KG1 (cell line): ENCODE data around the gene GATA6.
"Not testable (repeated sequence)": the region's sequence is repeated elsewhere in the genome, so short reads cannot be mapped to it uniquely, and the experiment has no call there.

Experiments
- DNase-seq: peaks from one replicate; lab custom pipeline; 2025; lab: John Stamatoyannopoulos, UW

GATA6 gene

DNA sequence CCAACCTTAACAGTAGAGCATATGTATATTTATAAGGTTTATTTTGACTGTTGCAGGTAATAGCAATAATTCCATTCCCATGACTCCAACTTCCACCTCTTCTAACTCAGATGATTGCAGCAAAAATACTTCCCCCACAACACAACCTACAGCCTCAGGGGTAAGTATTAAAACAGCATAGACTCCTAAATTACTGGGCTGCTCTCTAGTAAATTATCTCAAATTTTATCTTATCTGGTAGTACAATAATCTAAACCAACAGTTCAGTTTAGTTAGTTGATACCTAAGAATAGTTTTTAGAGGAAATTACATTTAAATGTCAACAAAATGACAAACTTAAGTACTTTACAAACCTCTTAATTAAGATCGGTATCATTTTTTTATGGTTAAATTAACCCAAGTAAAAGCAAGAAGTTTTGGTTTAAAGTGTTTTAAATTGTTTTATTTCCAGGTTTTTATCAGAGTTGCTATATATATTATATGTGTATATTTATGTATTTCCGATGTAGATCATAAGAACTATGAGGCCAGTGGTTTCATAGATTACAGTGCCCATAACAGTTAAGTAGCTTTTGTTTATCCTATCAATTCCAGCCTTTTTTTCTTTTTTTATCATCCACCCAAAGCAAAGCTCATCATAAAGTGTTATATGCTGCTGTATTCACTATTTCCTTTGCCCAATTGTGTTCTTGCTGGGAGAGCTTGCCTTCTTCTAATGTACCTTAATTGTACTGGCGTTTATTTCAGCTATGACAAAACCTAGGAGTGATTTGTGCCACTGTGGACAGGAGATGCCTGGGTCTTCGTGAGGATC, 13.7 kb downstream of the GATA6 start:
- no peak for DNase-seq

DNA sequence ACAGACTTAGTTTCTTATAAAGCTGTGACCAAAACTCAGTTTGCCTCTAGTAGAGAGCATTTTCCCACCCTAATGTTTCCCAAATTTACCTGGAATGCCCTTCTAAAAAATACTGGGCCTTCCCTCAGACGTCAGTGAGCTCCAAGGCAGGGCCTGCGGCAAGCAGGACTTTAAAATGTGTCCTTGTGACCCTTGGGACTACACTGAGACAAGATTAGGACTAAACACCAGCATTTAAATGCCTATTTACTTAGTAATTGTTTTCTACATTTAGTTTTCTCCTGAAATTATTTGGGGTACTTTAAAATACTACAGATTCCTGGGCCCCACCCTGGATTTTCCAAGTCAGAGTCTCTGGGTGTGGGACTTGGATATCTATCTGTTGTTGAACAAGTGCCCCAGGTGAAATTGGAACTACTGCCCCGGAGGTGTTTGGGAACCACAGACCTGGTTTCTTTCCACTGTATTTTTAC, 14.3 kb downstream of the GATA6 start:
- DNase-seq: no peak

DNA sequence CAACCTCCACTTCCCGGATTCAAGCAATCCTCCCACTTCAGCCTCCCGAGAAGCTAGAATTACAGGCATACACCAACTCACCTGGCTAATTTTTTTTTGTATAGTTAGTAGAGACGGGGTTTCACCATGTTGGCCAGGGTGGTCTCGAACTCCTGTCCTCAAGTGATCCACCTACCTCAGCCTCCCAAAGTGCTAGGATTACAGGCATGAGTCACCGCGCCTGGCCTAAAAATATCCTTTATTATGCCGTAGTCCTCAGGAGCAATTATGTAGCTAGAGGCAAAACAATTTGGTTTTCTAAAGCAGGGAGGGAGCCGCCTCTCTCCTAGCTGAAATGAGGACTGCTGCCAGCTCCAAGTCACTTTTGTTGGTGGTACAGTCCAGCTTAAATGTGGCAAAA, 15.2 kb downstream of the GATA6 start:
- not testable (repeated sequence) for DNase-seq

DNA sequence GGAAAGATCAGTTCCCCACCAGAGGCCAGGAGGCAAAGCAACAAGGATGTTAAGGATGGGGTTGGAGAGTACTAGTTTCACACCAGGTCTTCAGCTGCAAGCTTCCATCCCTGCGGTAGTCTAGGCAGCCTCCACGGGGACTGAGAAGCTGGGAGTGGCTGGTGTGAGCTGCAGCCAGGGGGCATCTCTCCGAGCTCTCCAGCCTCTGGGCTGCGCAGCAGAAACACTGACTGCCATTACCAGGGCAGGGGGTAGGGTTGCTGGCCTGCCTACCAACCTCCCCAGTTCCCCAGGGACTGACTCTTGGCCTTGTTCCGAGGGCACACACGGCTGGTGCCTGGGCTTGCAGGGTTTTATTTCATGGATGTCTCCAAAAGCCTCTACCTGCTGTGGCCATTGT, 15.9 kb downstream of the GATA6 start:
- no peak for DNase-seq

DNA sequence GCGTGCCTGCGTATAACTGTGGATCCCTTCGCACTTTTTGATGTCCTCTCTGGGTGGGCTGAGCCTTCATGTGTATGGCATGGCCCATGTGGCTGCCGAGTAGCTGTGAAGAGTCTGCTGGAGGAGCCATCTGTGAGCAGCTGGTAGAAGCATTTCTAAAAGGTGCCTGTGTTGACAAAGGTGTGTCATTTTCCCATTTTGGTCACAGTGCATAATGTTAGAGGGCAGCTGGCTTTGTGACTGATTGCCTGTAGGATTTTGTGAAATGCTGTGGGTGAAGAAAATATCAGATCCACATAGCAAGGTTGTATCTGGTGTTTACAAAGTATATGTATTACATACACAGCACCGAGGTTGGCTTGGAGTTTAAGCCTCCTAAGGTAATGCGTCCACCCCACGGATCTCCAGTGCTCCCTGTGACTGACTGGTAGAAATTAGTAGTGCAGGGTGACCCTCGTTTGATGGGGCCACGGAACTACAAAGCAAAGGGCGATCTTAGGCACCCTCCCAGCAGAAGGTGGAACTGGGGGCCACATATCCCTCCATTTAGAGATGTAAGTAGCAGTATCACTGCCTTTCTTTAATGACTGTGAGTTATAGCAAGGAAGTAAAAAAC, 16.5 kb downstream of the GATA6 start:
- DNase-seq: no peak

DNA sequence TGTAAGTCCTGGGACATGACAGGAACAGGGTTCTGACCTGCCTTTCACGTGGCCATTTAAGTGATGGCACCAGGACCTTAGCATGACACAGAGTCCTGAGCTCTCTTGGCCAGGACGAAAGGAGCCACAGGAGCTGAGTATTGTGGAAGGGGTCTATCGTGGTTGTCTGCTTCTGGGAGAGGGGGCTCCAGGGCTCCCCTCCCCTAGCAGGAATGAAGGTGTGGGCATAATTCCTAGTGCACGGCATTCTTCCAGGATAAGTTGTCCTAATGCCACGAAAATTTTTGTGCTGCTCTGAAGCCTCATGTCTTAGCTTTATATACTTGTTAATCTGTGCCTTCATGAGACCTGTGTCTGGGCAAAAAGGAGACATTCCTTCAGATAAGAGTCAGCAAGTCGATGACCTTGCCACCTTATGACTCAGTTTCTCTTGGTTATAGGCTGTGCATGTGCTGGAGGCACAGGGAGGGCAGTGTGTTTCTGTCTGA, 17.1 kb downstream of the GATA6 start:
- DNase-seq: no peak

DNA sequence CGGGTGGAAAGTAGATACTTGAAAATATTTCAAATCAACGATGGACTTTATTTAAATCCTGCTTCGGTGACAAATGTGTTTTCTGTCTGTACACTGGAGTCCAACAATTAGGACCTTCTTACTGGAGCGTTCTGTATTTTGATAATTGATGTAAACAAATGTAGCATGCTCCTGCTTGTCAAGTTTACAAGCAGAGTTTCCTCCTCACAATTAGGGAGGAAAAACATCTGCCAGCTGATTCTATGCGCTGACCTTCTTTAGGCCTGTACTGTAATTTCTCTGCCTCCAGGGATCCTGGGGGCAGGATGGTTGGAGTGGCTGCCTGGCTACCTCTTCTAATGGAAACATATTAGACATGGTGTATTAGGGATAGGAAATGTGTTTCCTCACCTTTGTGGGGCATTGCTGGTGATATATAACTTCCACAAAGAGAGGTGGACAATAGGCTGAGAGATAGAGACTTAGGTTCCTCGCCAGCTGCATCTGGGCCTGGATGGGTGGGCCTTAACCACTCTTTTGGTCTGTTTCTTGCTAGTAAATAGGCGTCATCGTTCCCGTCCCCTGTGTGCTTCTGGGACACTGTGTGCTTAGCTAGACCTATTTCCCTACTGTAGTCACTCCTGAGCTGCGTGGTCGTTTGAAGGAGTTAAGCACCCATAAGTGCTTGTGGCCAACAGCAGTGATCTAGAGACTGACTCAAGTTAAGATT, 19.3 kb downstream of the GATA6 start:
- no peak for DNase-seq

DNA sequence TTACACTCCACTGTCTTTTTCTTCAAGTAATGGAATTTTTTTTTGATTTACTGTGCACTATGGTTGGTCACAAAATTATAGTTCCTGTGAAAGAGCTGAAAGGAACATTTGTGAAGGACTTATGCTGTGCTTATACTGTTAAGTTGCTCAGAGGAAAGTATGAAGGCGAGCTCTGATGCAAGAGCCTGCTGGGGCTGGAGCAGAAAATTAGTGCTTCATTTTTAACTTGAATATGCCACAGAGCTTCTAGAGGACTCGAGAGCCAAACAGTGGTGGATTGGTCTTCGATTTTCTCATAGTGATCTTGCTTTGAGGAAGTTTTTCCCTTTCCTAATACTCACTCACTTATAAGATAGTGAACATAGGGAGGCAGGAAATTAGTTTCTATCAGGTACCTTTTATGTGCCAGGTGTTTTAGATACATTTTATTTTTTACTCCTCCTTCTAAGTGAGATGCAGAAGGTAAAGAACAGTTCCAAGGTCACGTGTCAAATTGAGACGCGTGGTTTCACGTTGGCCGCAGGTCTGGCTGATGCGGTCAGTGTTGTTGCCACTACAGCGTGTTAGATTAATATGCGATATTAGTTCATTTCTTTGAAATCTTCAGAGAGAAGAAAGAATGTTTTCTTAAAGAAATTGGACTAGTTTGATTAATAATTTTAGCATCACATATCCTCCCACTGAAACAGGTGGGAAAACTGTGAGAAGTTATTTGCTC, 20.2 kb downstream of the GATA6 start:
- DNase-seq: no peak

DNA sequence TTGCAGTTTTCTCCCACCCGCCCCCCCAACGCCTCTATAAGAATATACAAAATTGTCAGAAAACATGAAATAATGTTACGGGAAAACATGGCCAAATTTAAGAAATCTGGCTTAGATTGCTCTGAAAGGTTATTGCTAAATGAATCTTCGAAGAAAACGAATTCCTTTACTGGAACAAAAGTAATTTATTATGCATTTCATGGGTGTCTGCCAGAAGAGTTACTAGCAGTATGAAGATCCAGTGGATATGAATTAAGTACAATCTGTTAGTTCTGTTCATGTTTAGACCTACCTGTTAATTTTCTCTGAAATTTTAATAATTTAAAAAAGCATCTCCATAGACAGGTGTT, 21.9 kb downstream of the GATA6 start:
- DNase-seq: no peak

DNA sequence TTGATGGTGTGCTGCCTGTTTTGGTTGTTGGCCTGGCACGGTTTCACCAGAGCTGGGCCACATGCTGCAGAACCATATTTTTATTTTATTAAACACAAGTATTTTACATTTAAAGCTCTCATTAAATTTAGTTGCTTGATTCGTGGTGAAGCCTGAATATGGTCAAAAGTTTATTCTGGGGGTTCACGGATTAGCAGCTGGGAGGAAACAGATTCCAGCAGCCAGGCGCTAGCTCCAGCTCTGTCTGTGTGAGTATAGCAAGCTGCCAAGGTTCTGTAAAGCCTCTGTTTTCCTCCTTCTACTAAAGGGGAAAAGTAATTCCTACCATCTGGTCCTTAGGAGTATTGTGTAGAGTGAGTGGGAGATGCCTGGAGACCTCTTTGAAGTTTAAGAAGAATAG, 22.5 kb downstream of the GATA6 start:
- no peak for DNase-seq

DNA sequence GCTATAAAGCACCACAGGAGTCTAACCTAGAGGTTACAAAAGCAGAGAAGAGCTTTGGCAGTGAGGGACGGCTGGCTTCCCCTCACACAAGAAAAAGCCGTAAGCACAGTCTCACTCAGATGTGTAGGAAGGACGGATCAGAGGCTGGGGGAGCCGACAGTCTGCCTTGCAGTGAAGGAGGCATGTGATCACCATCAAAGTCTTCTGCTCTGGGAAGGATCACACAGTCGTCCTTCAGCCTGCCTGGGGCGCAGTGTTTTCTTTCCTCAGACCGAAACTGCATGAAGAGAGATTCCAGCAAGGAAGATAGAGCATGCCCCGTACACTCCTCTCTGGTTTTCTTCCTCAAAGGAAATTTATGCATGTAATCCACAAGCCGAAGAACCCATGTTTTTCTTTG, 24.1 kb downstream of the GATA6 start:
- DNase-seq: no peak

DNA sequence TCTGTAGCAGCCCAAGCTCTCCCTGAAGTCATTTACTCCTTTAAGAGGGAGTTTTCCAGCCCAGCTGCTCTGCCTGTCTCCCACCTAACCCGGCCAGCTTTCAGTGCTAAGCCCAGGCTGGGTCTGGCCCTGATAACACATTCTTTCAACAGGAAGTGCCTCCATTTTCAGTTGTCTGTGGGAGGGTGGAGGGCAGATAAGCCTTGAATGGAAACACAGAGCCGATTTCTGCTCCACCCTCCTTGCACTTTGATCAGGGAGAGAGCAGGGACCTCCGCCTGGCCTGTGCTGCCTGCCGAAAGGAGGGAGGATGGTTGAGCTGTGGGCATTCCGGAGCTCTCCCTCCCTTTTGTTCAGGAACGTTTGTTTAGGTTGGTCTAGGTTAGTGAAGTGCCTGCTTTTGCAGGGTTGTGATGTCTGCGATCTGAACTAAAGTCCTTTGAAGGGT, 24.8 kb downstream of the GATA6 start:
- DNase-seq: no peak

DNA sequence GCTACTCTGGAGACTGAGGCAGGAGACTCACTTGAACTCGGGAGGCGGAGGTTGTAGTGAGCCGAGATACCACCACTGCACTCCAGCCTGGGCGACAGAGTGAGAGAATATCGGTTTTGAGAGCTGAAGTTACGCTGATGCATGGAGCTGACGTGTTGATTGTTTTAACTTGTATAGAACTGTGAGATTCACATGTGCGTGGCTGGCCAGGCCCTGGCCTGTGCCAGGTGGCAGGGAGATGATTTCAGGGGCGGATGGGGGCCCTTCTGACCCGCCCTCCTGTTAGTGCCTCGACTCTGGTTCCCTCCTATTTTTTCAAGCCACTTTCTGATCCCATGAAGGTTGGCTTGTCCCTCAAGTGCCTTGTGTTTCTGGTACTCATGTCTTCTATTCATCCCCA, 25.7 kb downstream of the GATA6 start:
- no peak for DNase-seq

DNA sequence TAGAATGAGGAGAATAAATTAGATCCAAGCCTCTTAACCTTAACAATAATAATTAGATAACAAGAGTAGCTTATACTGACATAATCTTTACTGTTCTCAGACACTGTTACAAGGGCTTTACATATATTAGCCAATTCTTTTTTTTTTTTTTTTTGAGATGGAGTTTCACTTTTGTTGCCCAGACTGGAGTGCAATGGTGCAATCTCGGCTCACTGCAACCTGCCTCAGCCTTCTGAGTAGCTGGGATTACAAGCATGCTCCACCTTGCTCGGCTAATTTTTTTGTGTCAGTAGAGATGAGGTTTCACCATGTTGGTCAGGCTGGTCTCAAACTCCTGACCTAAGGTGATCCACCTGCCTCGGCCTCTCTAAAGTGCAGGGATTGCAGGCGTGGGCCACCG, 27.6 kb downstream of the GATA6 start:
- not testable (repeated sequence) for DNase-seq

DNA sequence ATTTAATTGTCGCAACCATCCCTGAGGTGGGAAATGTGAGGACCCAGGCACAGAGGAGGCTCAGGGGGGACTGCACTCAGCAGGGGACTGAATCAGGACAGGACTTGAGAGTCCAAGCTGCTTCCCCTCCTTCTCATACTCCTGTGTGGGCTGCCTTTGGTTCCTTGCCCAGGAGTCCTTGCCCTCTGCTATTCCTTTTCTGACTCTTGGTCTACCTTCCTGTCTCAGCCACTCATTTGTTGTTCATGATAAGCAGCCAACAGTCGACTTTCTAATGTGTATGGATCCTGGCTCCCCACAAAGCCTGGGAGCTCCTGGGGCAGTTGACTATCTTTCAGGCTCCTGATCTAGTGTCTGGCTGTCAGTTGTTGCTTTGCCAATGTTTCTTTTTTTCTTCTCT, 28.3 kb downstream of the GATA6 start:
- no peak for DNase-seq

DNA sequence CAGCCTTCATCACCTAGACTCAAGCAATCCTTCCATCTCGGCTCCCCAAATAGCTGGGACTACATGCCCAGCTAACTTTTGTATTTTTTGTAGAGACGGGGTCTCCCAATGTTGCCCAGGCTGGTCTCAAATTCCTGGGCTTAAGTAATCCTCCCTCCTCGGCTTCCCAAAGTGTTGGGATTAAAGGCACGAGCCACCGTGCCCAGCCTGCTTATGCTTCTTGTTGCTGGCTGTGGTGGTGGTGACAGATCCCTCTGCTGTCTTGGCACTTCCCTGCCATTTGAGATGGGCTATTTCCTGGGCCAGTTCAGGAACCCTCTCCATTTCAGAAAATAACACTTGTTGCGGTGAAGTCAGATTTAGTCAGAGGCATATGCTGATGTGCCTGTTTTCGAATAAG, 28.8 kb downstream of the GATA6 start:
- no peak for DNase-seq

DNA sequence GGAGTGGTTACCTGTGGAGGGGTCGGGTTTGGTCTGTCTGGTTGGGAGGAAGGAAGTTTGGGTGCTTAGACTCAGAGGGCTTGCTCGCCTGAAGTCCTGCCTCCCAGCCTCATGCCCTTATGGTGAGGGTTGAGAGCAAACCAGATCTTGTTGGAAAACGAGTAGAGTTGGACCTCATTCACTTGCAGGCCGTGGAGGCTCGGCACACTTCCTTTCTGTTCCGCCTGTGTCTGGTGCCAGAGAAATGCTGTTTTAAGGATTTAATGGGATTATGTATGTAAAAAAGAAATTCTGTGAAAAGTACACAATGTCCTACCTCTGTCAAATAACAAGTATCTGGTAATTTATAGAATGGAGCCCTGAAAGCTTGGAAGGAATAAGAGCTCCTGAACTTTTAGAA, 29.6 kb downstream of the GATA6 start:
- DNase-seq: no peak

DNA sequence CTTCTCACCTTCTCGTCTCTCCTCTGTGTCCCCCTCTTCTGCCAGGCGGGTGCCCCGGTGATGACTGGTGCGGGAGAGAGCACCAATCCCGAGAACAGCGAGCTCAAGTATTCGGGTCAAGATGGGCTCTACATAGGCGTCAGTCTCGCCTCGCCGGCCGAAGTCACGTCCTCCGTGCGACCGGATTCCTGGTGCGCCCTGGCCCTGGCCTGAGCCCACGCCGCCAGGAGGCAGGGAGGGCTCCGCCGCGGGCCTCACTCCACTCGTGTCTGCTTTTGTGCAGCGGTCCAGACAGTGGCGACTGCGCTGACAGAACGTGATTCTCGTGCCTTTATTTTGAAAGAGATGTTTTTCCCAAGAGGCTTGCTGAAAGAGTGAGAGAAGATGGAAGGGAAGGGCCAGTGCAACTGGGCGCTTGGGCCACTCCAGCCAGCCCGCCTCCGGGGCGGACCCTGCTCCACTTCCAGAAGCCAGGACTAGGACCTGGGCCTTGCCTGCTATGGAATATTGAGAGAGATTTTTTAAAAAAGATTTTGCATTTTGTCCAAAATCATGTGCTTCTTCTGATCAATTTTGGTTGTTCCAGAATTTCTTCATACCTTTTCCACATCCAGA, 31.3 kb downstream of the GATA6 start:
- no peak for DNase-seq

DNA sequence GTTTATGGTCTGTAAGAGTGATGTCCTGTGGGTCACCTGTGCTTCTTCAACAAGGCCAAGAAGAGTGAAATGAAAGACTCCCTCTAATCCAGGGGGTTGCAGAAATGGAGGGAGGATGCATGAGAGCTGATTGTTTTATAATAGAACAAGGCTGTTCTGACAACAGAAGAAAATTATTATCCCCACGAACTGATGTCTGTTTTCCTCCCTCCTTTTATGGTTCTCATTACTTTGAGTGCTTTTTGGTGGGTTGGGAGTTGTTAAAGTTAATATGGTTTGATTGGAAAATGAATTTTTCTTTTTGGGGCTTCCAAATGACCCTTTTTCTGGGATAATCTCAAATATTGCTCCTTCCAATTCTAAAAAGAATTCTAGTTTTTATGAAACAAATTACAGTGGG, 33.6 kb downstream of the GATA6 start:
- DNase-seq: no peak

DNA sequence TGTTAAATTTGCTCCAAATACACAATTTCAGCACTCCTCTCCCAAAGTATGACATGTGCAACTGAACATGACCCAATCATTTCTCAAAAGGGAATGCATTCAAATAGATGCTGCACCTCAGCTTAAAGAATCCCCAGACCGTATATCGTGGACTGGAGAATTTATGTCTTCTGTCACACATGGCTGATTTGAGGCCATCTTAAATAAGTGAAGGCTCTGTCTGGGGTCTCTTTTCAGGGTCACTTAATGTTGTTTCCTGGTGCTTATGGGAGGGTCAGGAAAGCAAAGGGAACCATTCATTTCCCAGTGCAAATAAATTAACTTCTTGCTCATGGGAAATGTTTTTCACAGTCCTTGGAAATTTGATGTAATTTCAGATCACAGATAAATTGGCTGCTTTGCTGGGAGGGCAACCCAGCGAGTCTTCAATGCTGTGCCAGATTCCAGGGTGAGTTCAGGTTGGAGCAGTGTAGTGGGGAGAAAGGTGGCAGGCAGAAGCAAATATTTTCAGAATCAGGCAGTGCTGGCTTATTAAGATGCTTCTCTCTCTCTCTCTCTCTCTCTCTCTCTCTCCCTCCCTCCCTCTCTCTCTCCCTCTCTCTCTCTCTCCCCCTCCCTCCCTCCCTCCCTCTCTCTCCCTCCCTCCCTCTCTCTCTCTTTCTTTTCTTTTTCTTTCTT, 34.3 kb downstream of the GATA6 start:
- no peak for DNase-seq

DNA sequence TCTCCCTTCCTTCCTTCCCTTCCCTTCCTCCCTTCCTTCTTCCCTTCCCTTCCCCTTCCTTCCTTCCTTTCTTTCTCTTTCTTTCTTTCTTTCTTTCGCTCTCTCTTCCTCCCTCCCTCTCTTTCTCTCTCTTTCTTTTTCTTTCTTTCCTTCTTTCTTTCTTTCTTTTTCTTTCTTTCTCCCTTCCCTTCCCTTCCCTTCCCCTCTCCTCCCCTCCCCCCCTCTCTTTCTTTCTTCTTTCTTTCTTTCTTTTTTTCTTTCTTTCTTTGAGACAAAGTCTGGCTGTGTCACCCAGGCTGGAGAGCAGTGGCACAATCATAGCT, 34.8 kb downstream of the GATA6 start:
- no peak for DNase-seq
